ENCODE data around the gene SUGCT.

GRCh38 chr7:40234046-40234445, 99.2 kb downstream of the SUGCT start:
- TF ChIP-seq, protein P1, sequence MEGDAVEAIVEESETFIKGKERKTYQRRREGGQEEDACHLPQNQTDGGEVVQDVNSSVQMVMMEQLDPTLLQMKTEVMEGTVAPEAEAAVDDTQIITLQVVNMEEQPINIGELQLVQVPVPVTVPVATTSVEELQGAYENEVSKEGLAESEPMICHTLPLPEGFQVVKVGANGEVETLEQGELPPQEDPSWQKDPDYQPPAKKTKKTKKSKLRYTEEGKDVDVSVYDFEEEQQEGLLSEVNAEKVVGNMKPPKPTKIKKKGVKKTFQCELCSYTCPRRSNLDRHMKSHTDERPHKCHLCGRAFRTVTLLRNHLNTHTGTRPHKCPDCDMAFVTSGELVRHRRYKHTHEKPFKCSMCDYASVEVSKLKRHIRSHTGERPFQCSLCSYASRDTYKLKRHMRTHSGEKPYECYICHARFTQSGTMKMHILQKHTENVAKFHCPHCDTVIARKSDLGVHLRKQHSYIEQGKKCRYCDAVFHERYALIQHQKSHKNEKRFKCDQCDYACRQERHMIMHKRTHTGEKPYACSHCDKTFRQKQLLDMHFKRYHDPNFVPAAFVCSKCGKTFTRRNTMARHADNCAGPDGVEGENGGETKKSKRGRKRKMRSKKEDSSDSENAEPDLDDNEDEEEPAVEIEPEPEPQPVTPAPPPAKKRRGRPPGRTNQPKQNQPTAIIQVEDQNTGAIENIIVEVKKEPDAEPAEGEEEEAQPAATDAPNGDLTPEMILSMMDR (tag by site-specific recombination; IDR thresholded peaks at IDR 0.05), result no peak
- TF ChIP-seq ZNF23 (tag by site-specific recombination; IDR thresholded peaks at IDR 0.05; ENCODE audit: borderline replicate concordance) (no peak), KLF9 (tag by site-specific recombination; IDR thresholded peaks at IDR 0.05; ENCODE audit: low read depth) (no peak), ZNF121 (tag by site-specific recombination; IDR thresholded peaks at IDR 0.05) (no peak), PRDM4 (tag by site-specific recombination; IDR thresholded peaks at IDR 0.05) (no peak), ZBTB21 (tag by site-specific recombination; IDR thresholded peaks at IDR 0.05) (no peak), SCRT1 (tag by site-specific recombination; IDR thresholded peaks at IDR 0.05; ENCODE audit: borderline replicate concordance) (no peak), ZNF132 (tag by site-specific recombination; IDR thresholded peaks at IDR 0.05; ENCODE audit: borderline replicate concordance) (no peak), ZBTB10 (tag by site-specific recombination; IDR thresholded peaks at IDR 0.05) (no peak), ZNF335 (tag by site-specific recombination; conservative IDR thresholded peaks at IDR 0.05) (no peak), ZNF549 (tag by site-specific recombination; IDR thresholded peaks at IDR 0.05) (no peak), ZNF174 (tag by site-specific recombination; IDR thresholded peaks at IDR 0.05) (no peak), ZNF555 (tag by site-specific recombination; conservative IDR thresholded peaks at IDR 0.05) (no peak), TCF7L2 (IDR thresholded peaks at IDR 0.05; ENCODE audit: borderline replicate concordance, low read depth, low read length) (no peak)

All from HEK293 (cell line).